Stomach (tissue), 4 donors: Measurements from ENCODE around the gene CCDC91.

Source experiments
- EP300 ChIP-seq: sonication (generic); formaldehyde crosslinking; IDR thresholded peaks from one replicate; pipeline ENCODE4 v1.6.1; 2017; ENCODE audit warnings: antibody characterized with exemption
- POLR2A ChIP-seq, 4 donors: fragments of 450-650 bp; IDR thresholded peaks; one replicate each; pipeline ENCODE4 v1.6.1; 2016; ENCODE audit warnings: antibody characterized with exemption in 4 of 4, control low read depth in 2 of 4, mild to moderate bottlenecking in 1 of 4, moderate library complexity in 1 of 4
- POLR2AphosphoS5 ChIP-seq, 3 donors: sonication (generic); formaldehyde crosslinking; IDR thresholded peaks; one replicate each; pipeline ENCODE4 v1.6.1; 2016; ENCODE audit warnings: antibody characterized with exemption in 3 of 3
- TF ChIP-seq, protein P1 (sequence below), 7 experiments: fragments of 450-650 bp in 4 of 7; fragments of 200-600 bp in 3 of 7; sonication (generic) in 3 of 7; IDR thresholded peaks; one replicate each; pipeline ENCODE4 v1.5.1; 2016 to 2019; ENCODE audit warnings: antibody characterized with exemption in 7 of 7, control low read depth in 2 of 7, mild to moderate bottlenecking in 1 of 7

DNA sequence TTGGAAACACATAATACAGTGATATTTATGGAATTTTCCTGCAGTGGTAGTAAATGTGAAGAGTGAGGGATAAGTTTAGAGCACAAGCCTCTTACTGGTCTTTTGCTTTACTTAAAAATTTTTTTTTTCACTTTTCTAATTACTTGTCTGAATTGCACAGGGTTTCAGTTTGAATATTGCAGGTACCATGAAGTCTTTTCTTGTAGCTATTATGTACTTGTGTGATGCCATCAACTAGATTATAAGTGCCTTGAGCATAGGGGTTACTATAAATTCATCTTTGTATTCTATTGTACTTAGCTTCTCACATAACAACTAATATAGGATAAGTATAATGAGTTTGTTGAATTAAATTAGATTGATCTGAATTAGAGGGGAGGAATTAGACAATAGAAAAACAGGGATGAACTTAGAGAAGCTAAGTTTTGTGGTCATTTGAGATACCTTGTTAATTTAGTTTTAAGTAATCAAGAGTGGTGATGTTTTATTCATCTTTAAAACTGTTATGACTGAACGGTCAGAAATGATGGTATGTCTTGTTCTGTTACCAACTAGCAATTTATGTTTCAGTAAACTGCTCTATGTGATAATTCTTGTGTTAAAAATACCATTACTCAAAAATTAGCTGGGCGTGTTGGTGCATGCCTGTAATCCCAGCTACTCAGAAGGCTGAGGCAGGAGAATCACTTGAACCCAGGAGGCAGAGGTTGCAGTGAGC, 42.1 kb downstream of the CCDC91 start:
- TF ChIP-seq, protein P1, sequence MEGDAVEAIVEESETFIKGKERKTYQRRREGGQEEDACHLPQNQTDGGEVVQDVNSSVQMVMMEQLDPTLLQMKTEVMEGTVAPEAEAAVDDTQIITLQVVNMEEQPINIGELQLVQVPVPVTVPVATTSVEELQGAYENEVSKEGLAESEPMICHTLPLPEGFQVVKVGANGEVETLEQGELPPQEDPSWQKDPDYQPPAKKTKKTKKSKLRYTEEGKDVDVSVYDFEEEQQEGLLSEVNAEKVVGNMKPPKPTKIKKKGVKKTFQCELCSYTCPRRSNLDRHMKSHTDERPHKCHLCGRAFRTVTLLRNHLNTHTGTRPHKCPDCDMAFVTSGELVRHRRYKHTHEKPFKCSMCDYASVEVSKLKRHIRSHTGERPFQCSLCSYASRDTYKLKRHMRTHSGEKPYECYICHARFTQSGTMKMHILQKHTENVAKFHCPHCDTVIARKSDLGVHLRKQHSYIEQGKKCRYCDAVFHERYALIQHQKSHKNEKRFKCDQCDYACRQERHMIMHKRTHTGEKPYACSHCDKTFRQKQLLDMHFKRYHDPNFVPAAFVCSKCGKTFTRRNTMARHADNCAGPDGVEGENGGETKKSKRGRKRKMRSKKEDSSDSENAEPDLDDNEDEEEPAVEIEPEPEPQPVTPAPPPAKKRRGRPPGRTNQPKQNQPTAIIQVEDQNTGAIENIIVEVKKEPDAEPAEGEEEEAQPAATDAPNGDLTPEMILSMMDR (IDR thresholded peaks at IDR 0.05): no peak
- TF ChIP-seq POLR2A (IDR thresholded peaks at IDR 0.05): no peak
- no peak for TF ChIP-seq EP300
- TF ChIP-seq POLR2AphosphoS5 (IDR thresholded peaks at IDR 0.05): no peak
